ENCODE results near the gene ACBD6. TPM values are rescaled to one million over a fixed set of nuclear protein-coding genes. Genes with fewer than 3 reads are reported as not detected.

The ACBD6 gene
- total RNA-seq, 1 donor from 2014 or later, result 66.1 TPM

- DNase-seq (ENCODE audit: low read depth), result no peak
- H3K4me3 ChIP-seq (ENCODE audit: low read depth, low read length), result no peak overlapping the region
- no peak for TF ChIP-seq CTCF (conservative IDR thresholded peaks at IDR 0.05; ENCODE audit: low read depth, low read length)
Measured at GRCh38 chr1:180525715-180526039, 23.3 kb upstream of the ACBD6 start.

- no peak for DNase-seq (ENCODE audit: low read depth)
- no peak for TF ChIP-seq CTCF (conservative IDR thresholded peaks at IDR 0.05; ENCODE audit: low read depth, low read length)
- no peak overlapping the region for H3K4me3 ChIP-seq (ENCODE audit: low read depth, low read length)
Measured at GRCh38 chr1:180524915-180525714, 22.7 kb upstream of the ACBD6 start.

- H3K4me3 ChIP-seq (ENCODE audit: low read depth, low read length), result no peak overlapping the region
- no peak for DNase-seq (ENCODE audit: low read depth)
- no peak for TF ChIP-seq CTCF (conservative IDR thresholded peaks at IDR 0.05; ENCODE audit: low read depth, low read length)
Measured at GRCh38 chr1:180524160-180524914, 22.0 kb upstream of the ACBD6 start.

GRCh38 chr1:180522213-180522515 lies 19.8 kb upstream of the ACBD6 start:
- no peak for TF ChIP-seq CTCF (conservative IDR thresholded peaks at IDR 0.05; ENCODE audit: low read depth, low read length)
- DNase-seq (ENCODE audit: low read depth), result no peak
- H3K4me3 ChIP-seq (ENCODE audit: low read depth, low read length), result no peak overlapping the region

GRCh38 chr1:180521474-180522212 lies 19.3 kb upstream of the ACBD6 start:
- no peak for TF ChIP-seq CTCF (conservative IDR thresholded peaks at IDR 0.05; ENCODE audit: low read depth, low read length)
- no peak for DNase-seq (ENCODE audit: low read depth)
- H3K4me3 ChIP-seq (ENCODE audit: low read depth, low read length), result no peak overlapping the region

GRCh38 chr1:180519846-180520245 lies 17.5 kb upstream of the ACBD6 start:
- DNase-seq (ENCODE audit: low read depth), result no peak
- TF ChIP-seq CTCF (conservative IDR thresholded peaks at IDR 0.05; ENCODE audit: low read depth, low read length), result no peak
- no peak overlapping the region for H3K4me3 ChIP-seq (ENCODE audit: low read depth, low read length)

Measured in epithelial cell of proximal tubule (primary cell).